ENCODE data around the gene CEPT1.
"Not testable (repeated sequence)": the region's sequence is repeated elsewhere in the genome, so short reads cannot be mapped to it uniquely, and the experiment has no call there.

CEPT1 gene

DNA sequence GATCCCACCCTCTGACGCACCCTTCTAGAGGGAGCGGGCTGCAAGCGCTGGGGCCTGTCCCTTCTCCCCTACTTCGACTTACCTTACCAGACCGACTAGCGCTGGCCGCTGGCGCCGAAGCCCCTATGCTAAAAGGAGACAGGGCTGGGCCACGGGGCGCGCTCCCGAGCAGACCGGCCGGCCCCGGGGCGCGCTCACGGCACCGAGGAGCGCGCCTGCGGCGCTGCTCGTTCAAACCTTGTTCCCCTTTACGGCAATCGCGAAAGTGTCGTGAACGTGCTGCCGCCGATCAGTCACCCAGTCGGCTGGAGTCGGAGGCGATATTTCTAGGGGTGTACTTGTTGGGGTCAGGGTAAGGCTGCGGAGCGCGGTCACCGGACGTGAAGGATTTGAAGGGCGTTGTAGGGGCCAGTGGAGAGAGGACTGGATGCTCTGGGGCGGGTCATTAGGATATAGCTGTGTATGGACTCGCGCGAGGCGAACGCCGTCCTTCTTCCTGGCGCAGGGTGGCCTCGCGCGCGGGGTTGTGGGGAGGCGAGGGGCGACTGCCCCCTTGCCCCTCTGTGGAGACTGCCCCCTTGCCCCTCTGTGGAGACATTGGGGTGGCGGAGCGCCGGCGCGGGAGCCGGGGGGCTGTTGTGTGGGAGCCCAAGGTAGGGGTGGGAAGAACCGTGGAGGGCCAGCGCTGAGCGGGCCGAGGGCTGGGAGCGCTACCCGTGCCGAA lies at the start of gene CEPT1, which contains the start of gene DRAM2:
Gene CEPT1, plus strand, starts transcription at position 268 of the 724 bp plus-strand sequence. CDS start 7,492 bp downstream, outside the sequence.
Gene DRAM2, minus strand, starts transcription at position 138 of the 724 bp plus-strand sequence. CDS start 8,539 bp downstream, outside the sequence.
- Histone ChIP-seq H3K36me3 (ENCODE audit: low read length) (peaks cover 20% of the 10 kb centered on the region), H3F3A (ENCODE audit: insufficient read depth) (peaks cover 12% of the 10 kb centered on the region; the same call in 1 of the 2 replicates), H3K9ac (ENCODE audit: low read length) (peak within 1 kb of the TSS; percentile 96), H3K4me2 (ENCODE audit: low read depth, low read length, poor library complexity, severe bottlenecking) (peak within 1 kb of the TSS; percentile 99), H3K9me2 (replicated peaks; ENCODE audit: insufficient read depth, low read length) (no peaks in the 10 kb centered on the region), H3K27me3 (ENCODE audit: low read length) (no peaks in the 10 kb centered on the region), H3K4me3 (ENCODE audit: insufficient read depth, low read length, poor library complexity, severe bottlenecking) (peak within 1 kb of the TSS; percentile 91), H3K9me3 (ENCODE audit: insufficient read depth, low read length) (no peaks in the 10 kb centered on the region), H4K20me1 (ENCODE audit: low read depth, low read length) (no peaks in the 10 kb centered on the region), H2AFZ (ENCODE audit: low read depth, low read length, severe bottlenecking) (peak within 1 kb of the TSS; percentile 9), H3K27ac (ENCODE audit: low read depth, low read length) (peak within 1 kb of the TSS; percentile 88), H3K79me2 (ENCODE audit: insufficient read depth, low read length) (peaks cover 86% of the 10 kb centered on the region)
- TF ChIP-seq, protein P1, sequence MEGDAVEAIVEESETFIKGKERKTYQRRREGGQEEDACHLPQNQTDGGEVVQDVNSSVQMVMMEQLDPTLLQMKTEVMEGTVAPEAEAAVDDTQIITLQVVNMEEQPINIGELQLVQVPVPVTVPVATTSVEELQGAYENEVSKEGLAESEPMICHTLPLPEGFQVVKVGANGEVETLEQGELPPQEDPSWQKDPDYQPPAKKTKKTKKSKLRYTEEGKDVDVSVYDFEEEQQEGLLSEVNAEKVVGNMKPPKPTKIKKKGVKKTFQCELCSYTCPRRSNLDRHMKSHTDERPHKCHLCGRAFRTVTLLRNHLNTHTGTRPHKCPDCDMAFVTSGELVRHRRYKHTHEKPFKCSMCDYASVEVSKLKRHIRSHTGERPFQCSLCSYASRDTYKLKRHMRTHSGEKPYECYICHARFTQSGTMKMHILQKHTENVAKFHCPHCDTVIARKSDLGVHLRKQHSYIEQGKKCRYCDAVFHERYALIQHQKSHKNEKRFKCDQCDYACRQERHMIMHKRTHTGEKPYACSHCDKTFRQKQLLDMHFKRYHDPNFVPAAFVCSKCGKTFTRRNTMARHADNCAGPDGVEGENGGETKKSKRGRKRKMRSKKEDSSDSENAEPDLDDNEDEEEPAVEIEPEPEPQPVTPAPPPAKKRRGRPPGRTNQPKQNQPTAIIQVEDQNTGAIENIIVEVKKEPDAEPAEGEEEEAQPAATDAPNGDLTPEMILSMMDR (IDR thresholded peaks at IDR 0.05; ENCODE audit: insufficient read depth, low read length, poor library complexity, severe bottlenecking), result no peak
- no peak for TF ChIP-seq EZH2phosphoT487 (conservative IDR thresholded peaks at IDR 0.05; ENCODE audit: low read length)

DNA sequence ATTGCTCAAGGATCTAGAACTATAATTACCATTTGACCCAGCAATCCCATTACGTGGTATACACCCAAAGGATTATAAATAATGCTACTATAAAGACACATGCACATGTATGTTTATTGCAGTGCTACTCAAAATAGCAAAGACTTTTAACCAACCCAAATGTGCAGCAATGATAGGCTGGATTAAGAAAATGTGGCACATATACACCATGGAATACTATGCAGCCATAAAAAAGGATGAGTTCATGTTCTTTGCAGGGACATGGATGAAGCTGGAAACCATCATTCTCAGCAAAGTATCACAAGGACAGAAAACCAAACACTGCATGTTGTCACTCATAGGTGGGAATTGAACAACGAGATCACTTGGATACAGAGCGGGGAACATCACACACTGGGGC lies 44.6 kb upstream of the CEPT1 start:
- not testable (repeated sequence) for H3K9me2 ChIP-seq (replicated peaks; ENCODE audit: insufficient read depth, low read length); H3K4me3 ChIP-seq (ENCODE audit: insufficient read depth, low read length, poor library complexity, severe bottlenecking); H2AFZ ChIP-seq (ENCODE audit: low read depth, low read length, severe bottlenecking); H3K36me3 ChIP-seq (ENCODE audit: low read length); H3K9me3 ChIP-seq (ENCODE audit: insufficient read depth, low read length); H3K79me2 ChIP-seq (ENCODE audit: insufficient read depth, low read length); H3K4me2 ChIP-seq (ENCODE audit: low read depth, low read length, poor library complexity, severe bottlenecking); H3K9ac ChIP-seq (ENCODE audit: low read length); H3K27ac ChIP-seq (ENCODE audit: low read depth, low read length); H4K20me1 ChIP-seq (ENCODE audit: low read depth, low read length); H3F3A ChIP-seq (ENCODE audit: insufficient read depth); H3K27me3 ChIP-seq (ENCODE audit: low read length)

DNA sequence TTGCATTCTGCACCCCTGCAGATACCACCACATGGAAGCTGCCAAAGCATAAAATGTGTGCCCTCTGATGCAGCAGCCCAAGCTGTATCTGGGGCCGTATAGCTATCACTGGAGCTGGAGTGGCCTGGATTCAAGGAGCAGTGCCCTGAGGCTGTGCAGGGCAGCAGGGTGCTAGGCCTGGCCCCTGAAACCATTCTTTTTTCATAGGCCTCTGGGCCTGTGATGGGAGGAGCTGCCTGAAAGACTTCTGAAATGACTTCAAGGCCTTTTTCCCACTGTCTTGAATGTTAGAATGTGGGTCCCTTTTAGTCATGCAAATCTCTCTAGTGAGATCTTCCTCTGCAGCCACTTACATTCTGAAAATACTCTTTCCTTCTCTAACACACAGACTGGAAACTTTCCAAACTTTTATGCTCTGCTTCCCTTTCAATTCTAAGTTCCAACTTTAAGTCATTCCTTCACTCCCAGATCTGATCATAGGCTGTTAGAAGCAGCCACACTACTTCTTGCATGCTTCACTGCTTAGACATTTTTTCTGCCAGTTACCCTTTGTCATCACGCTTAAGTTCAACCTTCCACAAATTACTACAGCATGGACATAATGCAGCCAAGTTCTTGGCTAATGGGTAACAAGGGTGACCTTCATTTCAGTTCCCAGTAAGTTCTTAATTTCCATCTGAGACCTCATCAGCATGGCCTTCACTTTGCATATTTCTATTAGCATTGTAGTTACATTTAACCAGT lies 42.5 kb upstream of the CEPT1 start:
- Histone ChIP-seq H3K79me2 (ENCODE audit: insufficient read depth, low read length) (no peaks in the 10 kb centered on the region), H3K27ac (ENCODE audit: low read depth, low read length) (no peak overlapping the region), H3K9me3 (ENCODE audit: insufficient read depth, low read length) (0 out of 2 replicates have a peak, but pooled peaks cover 3% of the 10 kb centered on the region), H3K4me3 (ENCODE audit: insufficient read depth, low read length, poor library complexity, severe bottlenecking) (no peak overlapping the region), H4K20me1 (ENCODE audit: low read depth, low read length) (no peaks in the 10 kb centered on the region), H2AFZ (ENCODE audit: low read depth, low read length, severe bottlenecking) (no peak overlapping the region), H3K9ac (ENCODE audit: low read length) (no peak overlapping the region), H3K36me3 (ENCODE audit: low read length) (no peaks in the 10 kb centered on the region), H3K9me2 (replicated peaks; ENCODE audit: insufficient read depth, low read length) (no peaks in the 10 kb centered on the region), H3K27me3 (ENCODE audit: low read length) (no peaks in the 10 kb centered on the region), H3F3A (ENCODE audit: insufficient read depth) (no peaks in the 10 kb centered on the region), H3K4me2 (ENCODE audit: low read depth, low read length, poor library complexity, severe bottlenecking) (no peak overlapping the region)
- no peak for TF ChIP-seq EZH2phosphoT487 (conservative IDR thresholded peaks at IDR 0.05; ENCODE audit: low read length)
- TF ChIP-seq, protein P1 (IDR thresholded peaks at IDR 0.05; ENCODE audit: insufficient read depth, low read length, poor library complexity, severe bottlenecking), result no peak
